Muscle layer of duodenum (tissue), 2 donors: ENCODE data around the gene DNAJC7.
A peak's percentile ranks its signal among the peaks of the same experiment; 100 is the strongest.
"Not testable (repeated sequence)": the region's sequence is repeated elsewhere in the genome, so short reads cannot be mapped to it uniquely, and the experiment has no call there.

ENCODE experiments used
- H3K27ac ChIP-seq: one replicate; pipeline ENCODE4 v1.7.0; 2013; ENCODE audit warnings: mild to moderate bottlenecking, low read length
- H3K27me3 ChIP-seq: one replicate; pipeline ENCODE4 v1.7.0; 2013; ENCODE audit warnings: low read depth, mild to moderate bottlenecking, control low read depth, low read length
- H3K36me3 ChIP-seq, 2 donors: one replicate each; pipeline ENCODE4 v1.7.0; 2013; ENCODE audit warnings: low read length in 2 of 2, control low read depth in 1 of 2, mild to moderate bottlenecking in 1 of 2; ENCODE audit not compliant: insufficient read depth in 2 of 2, control insufficient read depth in 1 of 2
- H3K4me1 ChIP-seq, 2 donors: one replicate each; pipeline ENCODE4 v1.7.0; 2013; ENCODE audit warnings: low read length in 2 of 2, mild to moderate bottlenecking in 2 of 2, control low read depth in 1 of 2, moderate library complexity in 1 of 2; ENCODE audit not compliant: insufficient read depth in 2 of 2, control insufficient read depth in 1 of 2
- H3K4me3 ChIP-seq, 2 donors: one replicate each; pipeline ENCODE4 v1.7.0; 2013; ENCODE audit warnings: low read length in 2 of 2, low read depth in 1 of 2, mild to moderate bottlenecking in 1 of 2
- H3K9me3 ChIP-seq, 2 donors: one replicate each; pipeline ENCODE4 v1.7.0; 2013; ENCODE audit warnings: low read length in 2 of 2, control low read depth in 1 of 2, mild to moderate bottlenecking in 1 of 2; ENCODE audit not compliant: control insufficient read depth in 1 of 2
- donor health status: healthy.

Gene DNAJC7

DNA sequence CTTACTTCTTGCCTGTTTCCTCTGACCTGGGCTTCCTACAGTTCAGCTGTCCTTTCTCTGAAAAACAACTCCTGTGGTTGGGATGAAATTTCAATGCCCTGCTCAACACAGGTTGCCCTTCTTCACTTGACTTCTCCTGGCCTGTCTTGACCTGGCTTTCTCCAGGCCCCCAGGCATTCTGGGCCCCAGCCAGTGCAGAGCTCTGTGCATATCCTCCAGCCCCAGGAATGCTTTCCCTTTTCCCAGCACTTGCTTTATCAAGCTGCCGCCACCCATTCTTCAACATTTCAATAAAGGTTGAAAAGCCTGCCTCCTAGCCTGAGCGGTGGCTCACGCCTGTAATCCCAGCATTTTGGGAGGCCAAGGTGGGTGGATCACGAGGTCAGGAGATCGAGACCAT, 76.1 kb downstream of the DNAJC7 start:
- Histone ChIP-seq H3K4me3 (no peak overlapping the region), H3K27me3 (no peaks in the 10 kb centered on the region), H3K36me3 (peaks cover 0 to 11% of the 10 kb centered on the region in 2 donors), H3K9me3 (no peaks in the 10 kb centered on the region), H3K27ac (no peak overlapping the region), H3K4me1 (no peaks in the 10 kb centered on the region)

DNA sequence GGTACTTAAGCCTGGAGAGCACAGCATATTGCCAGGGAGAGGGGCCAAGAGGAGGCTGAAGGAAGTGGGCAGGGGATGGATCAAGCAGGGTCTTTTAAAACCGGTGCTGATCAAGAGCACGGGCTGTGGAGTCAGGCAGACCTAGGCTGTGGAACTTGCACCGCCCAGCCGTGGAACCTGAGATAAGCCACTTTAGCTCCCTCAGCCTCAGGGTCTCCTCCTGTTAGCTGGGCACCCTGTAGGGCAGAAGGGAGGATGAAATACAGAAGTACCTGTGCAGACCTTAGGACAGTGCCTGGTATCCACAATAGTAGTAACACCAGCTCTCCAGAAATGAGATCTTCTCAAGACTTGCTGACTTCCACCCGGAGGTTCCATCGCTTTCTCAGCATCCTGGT, 77.5 kb downstream of the DNAJC7 start:
- Histone ChIP-seq H3K4me3 (no peak overlapping the region), H3K27ac (no peak overlapping the region), H3K36me3 (peaks cover 0 to 13% of the 10 kb centered on the region in 2 donors), H3K27me3 (no peaks in the 10 kb centered on the region), H3K4me1 (no peaks in the 10 kb centered on the region), H3K9me3 (no peaks in the 10 kb centered on the region)

DNA sequence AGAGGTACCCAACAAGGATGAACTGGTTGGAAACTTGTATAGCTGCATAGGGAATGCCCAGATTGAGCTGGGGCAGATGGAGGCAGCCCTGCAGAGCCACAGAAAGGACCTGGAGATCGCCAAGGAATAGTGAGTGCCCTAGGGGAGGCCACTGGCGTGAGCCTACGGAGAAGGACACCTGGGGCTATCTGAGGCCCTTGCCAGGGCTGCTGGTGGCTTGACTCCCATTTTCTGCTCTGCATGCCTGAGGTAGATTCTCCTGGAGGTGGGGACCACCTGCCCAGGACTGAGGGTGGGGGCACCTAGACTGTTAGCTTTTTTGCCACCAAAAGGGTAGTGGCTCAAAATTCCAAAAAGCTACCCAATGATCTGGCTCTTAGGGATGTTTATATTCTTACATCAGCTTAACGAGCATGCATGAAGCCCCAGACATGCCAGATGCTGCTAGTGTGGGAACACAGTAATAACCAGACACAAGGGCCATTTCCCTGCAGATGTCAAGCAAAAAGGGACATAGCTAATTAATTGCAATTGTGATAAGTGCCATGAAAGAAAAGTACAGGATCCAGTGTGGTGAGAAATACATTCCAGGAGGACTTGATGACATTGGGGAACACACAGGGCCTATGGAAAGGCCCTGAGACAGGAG, 78.1 kb downstream of the DNAJC7 start:
- Histone ChIP-seq H3K9me3 (no peaks in the 10 kb centered on the region), H3K27me3 (no peaks in the 10 kb centered on the region), H3K27ac (no peak overlapping the region), H3K4me1 (no peaks in the 10 kb centered on the region), H3K4me3 (no peak overlapping the region), H3K36me3 (peaks cover 0 to 13% of the 10 kb centered on the region in 2 donors)

DNA sequence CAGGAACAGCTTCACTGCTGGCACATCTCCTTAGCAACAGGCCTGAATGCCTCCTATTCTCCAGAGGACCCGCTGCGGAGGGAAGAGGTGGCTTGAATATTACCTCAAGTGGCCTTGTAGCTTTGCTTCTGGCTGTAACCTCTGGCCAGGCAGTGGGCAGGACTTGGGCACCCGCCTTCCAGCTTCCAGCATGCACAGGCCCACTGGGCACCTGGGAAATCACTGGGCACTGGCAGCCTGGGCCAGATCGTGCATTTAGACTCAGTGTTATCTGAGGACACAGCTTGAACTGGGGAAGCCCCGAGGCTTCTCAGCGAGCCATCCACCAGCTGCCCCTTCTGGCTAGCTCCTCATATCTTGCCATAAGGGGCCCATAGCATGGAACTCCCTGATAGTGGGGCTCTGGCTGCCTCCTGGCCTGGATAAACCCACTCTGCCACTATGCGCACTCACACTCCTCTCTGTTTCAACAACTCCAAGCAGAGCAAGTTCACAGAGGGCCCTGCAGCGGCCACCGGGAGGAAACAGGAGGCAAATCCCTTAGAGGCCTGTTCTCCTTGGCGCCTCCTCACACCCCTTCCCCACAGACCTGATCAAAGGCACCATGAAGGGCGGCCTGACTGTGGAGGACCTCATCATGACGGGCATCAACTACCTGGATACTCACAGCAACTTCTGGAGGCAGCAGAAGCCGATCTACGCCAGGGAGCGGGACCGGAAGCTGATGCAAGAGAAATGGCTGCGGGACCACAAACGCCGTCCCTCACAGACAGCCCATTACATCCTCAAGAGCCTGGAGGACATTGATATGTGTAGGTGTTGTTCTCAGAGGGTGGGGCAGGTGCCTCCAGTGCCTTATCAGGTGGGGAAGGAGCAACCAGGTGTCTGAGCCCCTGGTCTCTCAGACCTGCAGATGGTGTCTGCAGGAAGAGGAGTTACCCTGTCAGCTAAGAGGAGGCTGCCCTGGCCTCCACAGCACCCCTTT, 79.0 kb downstream of the DNAJC7 start:
- no peak overlapping the region for H3K27ac ChIP-seq
- no peak overlapping the region for H3K4me3 ChIP-seq
- H3K27me3 ChIP-seq, result no peaks in the 10 kb centered on the region
- H3K36me3 ChIP-seq, result peaks cover 0 to 13% of the 10 kb centered on the region in 2 donors
- H3K4me1 ChIP-seq, result no peaks in the 10 kb centered on the region
- H3K9me3 ChIP-seq, result no peaks in the 10 kb centered on the region

DNA sequence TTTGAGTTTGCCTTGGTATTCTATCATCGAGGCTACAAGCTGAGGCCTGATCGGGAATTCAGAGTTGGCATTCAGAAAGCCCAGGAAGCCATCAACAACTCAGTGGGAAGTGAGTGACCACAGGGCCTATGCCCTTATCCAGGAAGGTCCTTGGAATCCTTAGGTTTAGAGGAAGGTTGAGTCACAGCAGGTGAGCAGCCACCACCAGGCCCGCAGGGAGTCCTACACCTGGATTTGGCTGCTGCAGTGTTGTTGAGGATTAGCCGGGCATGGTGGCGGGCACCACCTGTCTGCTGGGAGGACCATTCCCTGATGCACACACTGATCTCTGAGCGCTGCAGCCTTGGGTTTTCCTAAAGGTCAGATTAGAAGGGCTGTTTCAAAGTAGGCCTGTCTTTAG, 81.6 kb downstream of the DNAJC7 start:
- no peaks in the 10 kb centered on the region for H3K27me3 ChIP-seq
- H3K4me1 ChIP-seq, result no peaks in the 10 kb centered on the region
- H3K4me3 ChIP-seq, result no peak overlapping the region
- no peaks in the 10 kb centered on the region for H3K9me3 ChIP-seq
- peaks cover 0 to 13% of the 10 kb centered on the region in 2 donors for H3K36me3 ChIP-seq
- H3K27ac ChIP-seq, result no peak overlapping the region

DNA sequence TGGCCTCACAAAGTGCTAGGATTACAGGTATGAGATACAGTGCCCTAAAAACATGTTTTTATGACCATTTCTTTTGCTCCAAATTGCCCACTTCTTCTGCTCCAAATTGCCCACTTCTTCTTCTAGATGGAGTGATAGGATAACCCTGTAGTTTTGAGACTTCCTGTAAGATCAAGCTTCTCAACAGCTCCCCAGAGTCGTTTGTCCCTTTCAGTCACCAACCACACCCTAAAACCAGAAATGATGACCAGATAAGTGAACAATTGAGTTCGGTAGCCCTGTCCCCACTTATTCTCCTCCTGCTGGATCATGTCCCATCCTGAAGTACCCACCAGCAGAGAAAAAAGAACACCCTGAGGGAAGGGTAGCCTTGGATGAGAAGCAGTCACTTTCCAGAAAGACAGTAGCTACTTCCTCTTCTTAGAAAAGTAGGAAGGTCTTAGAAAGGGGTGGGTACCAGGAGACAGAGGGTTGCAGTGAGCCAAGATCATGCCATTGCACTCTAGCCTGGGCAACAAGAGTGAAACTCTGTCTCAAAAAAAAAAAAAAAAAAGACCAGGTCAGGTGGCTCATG, 84.3 kb downstream of the DNAJC7 start:
- no peaks in the 10 kb centered on the region for H3K9me3 ChIP-seq
- H3K4me3 ChIP-seq, result no peak overlapping the region
- H3K27ac ChIP-seq, result no peak overlapping the region
- H3K36me3 ChIP-seq, result peaks cover 0 to 4% of the 10 kb centered on the region in 2 donors
- H3K4me1 ChIP-seq, result no peaks in the 10 kb centered on the region
- no peaks in the 10 kb centered on the region for H3K27me3 ChIP-seq

DNA sequence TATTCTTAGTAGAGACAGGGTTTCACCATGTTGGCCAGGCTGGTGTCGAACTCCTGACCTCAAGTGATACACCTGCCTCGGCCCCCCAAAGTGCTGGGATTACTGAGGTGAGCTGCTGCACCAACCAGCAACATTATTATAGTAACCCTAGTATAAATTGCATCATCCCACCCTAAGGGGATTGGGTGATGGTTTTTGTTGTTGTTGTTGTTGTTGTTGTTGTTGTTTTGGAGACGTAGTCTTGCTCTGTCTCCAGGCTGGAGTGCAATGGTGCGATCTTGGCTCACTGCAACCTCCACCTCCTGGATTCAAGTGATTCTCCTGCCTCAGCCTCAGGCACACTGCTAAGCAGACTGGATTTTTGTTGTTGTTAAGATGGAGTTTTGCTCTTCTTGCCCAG, 85.5 kb downstream of the DNAJC7 start:
- H3K27ac ChIP-seq, H3K4me3 ChIP-seq, H3K9me3 ChIP-seq, H3K27me3 ChIP-seq, H3K4me1 ChIP-seq, H3K36me3 ChIP-seq: not testable (repeated sequence)

DNA sequence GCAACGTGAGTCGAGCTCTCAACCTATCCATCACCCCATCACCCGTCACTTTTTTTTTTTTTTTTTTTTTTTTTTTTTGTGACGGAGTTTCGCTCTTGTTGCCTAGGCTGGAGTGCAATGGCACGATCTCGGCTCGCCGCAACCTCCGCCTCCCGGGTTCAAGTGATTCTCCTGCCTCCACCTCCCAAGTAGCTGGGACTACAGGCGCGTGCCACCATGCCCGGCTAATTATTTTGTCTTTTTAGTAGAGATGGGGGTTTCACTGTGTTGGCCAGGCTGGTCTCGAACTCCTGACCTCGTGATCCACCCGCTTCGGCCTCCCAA, 86.4 kb downstream of the DNAJC7 start:
- H3K9me3 ChIP-seq, H3K36me3 ChIP-seq, H3K27ac ChIP-seq, H3K27me3 ChIP-seq, H3K4me1 ChIP-seq: not testable (repeated sequence)
- peak overlapping the region; percentile 70 to 81 for H3K4me3 ChIP-seq

DNA sequence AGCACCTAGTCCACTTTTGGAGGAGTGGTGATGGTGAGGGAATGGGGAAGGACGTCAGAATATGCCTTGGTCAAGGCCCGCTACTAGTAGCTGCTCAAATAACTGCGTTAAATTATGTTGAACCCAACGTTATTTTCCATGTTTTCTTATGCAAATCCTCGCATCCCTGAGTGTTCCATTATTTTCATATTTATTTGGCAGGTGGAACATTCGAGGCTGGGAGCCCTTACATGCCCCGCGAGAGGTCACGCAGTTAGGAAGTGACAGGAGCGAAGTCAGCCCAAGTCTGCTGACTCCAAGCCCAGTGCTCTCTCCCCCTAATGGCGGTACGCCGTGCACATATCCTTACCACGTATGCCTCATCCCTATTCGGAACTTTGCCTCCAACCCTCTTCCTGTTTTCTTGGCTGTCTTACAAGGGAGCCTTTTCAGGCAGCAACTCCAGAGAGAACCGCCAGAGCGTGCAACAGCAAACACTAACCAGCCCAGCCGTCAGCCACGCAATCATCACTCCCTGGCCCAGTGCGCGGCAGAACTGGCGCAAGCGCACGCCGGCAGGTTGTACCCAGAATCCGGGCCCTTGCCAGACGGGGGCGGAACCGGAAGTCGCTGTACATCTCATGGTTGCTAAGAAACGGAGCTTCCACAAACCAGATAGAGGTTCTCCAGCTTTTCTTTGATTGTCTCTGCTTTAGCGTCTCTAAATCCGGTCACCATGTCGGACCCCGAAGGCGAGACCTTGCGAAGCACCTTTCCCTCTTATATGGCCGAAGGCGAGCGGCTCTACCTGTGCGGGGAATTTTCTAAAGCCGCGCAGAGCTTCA, 87.0 kb downstream of the DNAJC7 start, which contains the start of gene ODAD4:
Gene ODAD4 (plus strand): TSS at position 609 of the 824 bp plus-strand sequence. CDS start 107 bp downstream, at position 716.
- Histone ChIP-seq H3K4me3 (peak within 1 kb of the TSS; percentile 70 to 81), H3K27ac (peak within 1 kb of the TSS; percentile 90), H3K4me1 (no peaks in the 10 kb centered on the region), H3K36me3 (no peaks in the 10 kb centered on the region), H3K27me3 (no peaks in the 10 kb centered on the region), H3K9me3 (no peaks in the 10 kb centered on the region)

DNA sequence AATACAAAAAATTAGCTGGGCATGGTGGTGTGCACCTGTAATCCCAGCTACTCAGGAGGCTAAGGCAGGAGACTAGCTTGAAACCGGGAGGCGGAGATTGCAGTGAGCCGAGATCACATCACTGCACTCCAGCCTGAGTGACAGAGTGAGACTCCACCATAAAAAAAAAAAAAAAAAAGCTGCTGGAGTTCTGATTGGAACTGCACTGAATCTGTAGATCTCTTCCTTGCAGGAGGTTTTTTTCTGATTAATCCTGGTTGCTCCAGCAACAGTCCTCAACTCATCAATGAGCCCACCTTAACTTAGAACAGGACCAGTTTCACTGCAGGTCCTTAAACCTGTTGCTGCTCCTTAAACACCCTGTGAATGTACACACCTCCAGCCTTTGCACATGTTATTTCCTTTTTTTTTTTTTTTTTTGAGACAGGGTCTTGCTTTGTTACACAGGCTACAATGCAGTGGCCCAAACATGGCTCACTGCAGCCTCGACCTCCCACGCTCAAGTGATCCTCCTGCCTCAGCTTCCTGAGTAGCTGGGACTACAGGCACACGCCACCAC, 88.5 kb downstream of the DNAJC7 start:
- no peaks in the 10 kb centered on the region for H3K27me3 ChIP-seq
- no peak overlapping the region for H3K27ac ChIP-seq
- H3K4me1 ChIP-seq, result no peaks in the 10 kb centered on the region
- no peaks in the 10 kb centered on the region for H3K9me3 ChIP-seq
- H3K4me3 ChIP-seq, result no peak overlapping the region
- no peaks in the 10 kb centered on the region for H3K36me3 ChIP-seq
